Non-pigmented ciliary epithelial cell (primary cell): Measurements from ENCODE around the gene EXPH5.

ENCODE experiments used
- DNase-seq: peaks from one replicate; pipeline ENCODE4 v3.0.0-alpha.2; 2010; ENCODE audit warnings: low read depth

Gene EXPH5

DNA sequence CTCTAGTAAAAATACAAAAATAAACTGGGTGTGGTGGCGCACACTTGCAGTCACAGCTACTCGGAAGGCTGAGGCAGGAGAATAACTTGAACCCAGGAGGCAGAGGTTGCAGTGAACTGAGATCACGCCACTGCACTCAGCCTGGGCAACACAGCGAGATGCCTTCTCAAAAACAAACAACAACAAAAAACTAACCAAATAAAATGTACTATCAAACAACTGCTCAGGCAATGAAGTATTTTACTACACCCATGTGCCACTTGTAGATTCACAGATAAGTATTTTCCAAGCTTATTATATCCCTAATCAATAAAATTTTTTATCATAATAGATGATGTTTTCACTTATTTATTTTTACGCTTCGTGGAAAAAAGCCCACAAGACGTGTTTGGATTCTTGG lies 127.2 kb downstream of the EXPH5 start:
- DNase-seq = no peak
